HG03095 (cell line): ENCODE data around the gene SKI.
"Not testable (repeated sequence)": the region's sequence is repeated elsewhere in the genome, so short reads cannot be mapped to it uniquely, and the experiment has no call there.

Experiments used
- ATAC-seq: cut with Tn5 transposase; IDR thresholded peaks from one replicate; pipeline ENCODE4 v1.9.1; 2021; ENCODE audit warnings: moderate library complexity; ENCODE audit not compliant: unreplicated experiment

SKI gene

DNA sequence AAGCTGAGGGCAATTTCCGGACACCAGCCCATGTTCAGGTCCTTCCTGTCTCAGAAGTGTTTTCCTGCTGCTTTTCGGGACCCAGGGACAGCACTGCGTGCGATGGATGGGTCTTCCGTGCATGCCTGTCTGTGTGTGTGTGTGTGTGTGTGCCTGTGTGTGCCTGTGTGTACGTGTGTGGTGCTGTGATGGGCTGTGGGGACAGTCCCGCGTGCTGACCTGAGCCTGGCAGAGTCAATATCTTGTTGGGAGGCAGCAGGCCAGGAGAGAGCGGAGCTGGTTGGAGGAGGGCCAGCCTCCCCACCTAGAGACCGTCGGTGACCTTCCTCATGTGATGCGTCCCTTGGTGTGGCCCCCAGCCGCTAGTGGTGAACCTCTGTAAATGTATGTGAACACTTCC is 13.7 kb downstream of the SKI start:
- ATAC-seq: no peak

DNA sequence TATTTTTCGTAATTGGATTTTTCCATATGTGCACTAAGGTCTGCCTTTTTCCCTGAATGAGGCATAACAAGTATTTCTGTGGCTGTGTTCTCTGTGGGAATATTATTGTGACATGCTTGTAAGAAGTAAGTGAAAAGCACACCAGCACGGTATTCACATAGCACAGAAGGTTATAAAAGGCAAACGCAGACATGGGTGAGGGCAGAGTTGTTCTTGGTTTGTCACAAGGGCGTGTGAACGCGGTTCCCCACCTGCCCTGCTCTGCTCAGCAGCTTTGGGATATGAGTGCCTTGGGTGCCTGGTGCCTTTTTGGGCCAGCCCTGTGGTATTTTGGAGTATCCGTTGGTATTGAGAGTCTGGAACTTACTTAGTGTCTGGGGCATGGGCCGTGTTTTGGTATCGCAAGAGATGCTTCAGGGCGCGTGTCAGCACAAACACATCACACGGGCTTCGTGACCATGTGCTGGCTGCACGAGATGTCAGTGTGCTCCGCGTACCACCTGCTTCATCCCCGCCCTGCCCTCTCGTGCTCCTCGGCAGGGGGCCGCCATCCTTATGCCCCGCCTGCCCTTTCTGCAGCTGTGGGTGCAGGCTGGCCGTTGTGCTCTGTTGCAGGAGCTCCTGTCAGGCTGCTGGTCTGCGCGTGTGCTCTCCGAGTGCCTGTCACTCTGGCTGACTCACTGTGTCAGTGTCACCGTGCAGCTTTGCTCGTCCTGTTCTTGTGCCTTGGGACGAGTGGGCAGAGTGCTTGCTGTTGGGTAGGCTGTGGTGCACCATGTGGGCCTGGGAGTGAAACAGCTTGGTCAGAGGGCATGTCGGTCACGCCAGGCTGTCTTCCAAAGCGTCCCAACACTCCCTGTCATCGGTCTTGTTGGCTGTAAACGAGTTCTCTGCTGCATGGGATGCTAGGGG is 15.0 kb downstream of the SKI start:
- no peak for ATAC-seq

DNA sequence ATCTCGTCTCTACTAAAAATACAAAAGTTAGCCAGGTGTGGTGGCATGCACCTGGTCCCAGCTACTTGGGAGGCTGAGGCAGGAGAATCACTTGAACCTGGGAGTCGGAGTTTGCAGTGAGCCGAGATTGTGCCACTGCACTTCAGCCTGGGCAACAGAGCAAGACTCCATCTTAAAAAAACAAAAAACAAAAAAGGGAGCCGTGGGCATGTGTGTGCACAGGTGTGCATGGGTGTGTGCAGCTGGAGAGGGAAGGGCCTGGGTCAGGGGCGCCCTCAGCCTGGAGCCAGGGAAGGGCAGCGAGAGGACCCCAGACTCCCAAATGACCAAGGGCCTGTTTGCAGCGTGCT is 18.9 kb downstream of the SKI start:
- ATAC-seq: not testable (repeated sequence)

DNA sequence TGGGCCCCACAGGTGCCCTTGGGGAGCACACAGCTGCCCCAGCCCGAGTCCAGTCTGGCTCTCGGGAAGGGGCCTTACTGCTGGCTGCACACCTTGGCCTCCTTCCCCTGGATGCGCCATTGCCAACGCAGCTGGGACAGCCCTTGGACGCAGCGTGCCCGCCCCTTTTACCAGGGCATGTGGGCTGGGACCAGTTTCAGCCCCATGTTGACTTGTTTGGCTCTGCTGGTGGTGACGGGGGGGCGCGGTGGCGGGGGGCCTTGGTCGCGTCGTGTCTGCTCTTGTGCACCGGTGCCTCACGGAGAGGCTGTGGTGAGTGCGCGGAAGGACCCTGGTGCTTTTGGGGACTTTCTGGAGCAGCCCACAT is 19.6 kb downstream of the SKI start:
- no peak for ATAC-seq

DNA sequence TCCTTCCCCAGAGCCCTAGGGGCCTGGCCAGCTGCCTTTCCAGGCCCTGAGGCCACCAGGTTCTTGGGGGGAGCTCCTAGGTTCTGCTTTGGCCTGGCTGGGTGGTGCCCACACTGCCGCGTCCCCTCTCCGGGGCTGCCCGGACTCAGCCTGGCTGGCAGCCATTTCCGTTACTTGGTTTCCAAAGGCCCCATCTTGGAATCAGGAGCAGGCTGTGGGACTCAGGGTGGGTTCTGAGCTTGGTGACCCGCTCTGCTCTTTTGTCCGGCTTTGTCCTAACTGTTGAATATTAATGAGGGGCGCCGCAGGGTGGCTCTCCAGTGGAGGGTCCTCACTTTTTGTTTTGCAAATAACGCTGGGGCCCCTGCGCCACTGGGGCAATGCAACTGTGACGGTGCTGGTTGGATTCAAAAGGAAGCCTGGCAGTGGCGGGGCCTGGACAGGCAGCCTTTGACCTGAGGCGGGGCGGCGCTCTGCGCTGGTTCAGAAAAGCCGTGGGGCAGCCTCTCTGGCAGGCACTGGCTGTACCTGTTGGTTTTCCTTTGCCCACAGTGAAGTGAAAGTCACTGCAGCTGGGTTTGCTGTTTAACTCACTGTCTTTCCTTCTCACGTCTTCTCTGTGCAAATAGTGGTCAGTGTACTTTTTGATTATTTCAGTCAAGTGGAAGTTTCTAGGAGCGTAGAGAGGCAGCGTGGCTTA is 20.2 kb downstream of the SKI start:
- no peak for ATAC-seq

DNA sequence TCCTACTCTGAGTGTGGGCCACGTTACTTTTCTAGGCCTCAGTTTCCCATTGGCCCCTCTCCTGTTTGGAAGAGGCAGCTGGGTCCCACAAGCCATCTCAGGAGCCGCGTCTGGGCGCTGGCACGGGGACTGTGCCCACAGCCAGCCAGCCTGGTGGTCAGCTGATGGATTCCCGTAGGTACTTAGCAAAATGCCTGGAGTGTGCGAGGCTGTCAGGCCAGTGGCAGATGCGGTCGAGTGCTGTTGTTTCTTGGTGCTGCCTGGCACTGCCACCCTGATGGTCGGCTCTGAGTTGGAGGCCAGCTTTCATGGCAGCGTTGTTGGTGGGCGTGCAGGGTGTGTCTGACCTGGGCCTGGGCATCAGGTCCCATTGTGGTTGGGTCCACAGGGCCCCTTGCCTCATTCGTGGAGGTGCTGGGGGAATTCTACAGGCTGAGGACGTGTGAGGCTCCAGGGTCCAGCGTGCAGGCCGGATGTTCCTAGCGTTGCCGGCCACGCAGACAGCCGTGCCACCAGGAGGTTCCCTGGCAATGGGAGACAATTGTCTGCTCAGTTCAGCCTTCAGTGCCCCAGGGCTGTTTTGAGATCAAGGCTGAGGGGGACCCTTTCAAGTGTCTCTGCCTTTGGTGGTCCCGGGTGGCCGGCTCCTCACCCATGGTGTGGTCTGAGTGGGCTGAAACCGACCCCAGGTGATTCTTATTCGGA is 20.9 kb downstream of the SKI start:
- ATAC-seq: no peak

- ATAC-seq: no peak
These were observed 21.4 kb downstream of the SKI start for GRCh38 chr1:2249559-2249906.

DNA sequence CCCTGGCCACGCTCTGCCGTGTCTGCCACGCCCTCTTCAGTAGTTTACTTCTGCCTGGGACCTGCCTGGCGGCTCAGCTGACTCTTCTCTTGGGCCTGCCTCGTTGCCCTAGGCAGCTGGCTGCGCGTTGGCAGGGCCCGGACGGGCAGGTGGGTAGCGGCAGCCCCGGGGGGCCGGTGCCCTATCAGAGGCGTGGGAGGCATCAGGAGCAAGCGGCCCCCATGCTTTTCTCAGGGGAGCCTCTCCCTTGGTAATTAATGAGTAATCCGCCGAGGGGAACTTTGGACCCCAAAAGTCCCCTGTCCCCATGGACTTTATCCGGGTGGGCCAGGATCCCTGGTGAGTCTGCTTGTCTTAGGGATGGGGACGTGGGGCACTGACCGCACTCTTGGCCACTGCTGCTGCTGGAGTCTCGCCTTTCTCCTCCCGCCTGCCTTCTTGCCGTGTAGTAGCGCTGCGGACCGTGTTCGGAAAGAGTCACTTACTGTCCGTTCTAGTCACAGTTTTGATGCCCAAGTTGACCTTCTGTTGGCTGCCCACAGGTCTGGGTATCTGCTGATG is 22.7 kb downstream of the SKI start:
- ATAC-seq: no peak

GRCh38 chr1:2251363-2251762 is 23.2 kb downstream of the SKI start:
- ATAC-seq: no peak

DNA sequence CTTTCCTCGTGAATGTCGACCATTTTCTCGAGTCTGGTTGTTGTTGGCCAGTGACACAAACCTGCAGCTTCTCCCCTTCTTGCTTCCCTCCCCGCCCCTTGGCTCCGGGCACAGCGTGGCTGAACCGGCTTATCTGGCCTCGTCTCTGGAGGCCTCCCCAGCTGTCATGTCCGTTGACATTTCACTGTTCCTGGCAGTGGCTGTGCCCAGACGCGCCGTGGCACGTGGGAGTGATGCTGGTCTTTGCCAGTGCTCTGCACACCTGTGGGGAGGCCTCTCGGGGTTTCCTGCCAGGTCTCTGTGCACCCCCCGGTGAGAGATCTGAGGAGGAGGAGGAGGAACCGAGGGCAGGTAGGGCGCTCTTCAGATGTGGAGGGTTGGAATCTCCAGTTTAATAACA is 23.7 kb downstream of the SKI start:
- no peak for ATAC-seq

DNA sequence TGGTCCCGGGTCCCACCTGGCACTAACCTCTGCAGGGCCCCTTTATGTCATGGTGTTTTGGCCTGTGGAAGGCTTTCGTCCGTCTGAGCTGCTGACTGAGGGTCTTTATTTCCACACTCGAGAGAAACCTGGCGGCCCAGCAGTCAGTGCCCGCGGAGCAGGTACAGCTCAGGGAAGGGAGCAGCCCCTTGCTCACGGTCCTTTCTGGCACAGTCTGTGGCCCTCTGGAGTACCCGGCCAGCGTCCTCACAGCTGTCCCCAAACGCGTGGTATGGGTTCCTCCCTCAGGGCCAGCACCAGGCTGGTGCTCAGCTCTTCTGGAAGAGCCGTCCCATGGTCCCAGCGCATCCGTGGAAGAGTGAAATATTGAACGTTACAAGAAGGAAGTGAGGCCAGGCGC is 24.3 kb downstream of the SKI start:
- no peak for ATAC-seq

- no peak for ATAC-seq
These were observed 25.1 kb downstream of the SKI start for GRCh38 chr1:2253036-2253796.

DNA sequence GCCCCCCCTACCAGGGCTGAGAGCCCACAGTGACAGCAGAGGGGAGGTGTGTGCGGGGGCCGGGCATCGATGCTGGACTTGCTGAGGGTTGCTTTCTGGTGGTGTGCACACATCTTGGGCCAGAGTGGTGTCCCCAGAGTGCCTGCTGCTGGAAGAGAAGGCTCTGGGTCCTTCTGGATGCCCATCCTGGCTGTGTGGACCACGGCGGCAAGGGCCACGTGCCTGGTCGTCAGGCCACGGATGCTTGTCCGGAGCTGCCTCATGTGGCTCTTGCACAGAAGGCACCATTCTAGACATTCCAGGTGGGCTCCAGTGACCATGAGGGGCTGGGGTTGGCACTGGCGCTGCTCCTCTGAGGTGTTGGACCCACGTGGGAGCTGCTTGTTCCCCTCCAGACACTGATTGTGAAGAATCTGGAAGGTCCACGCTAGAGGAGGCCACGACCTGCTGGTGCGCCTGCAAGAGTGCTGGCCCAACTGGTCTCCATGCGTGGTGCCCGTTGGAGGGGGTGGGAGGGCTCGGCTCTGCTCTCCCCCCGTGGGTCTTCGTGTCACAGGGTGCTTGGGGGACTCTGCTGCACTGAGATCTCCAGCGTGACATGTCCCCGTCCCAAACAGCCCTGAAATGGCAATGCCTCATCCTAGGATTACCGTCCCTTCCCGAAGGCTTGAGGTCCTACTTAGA is 25.8 kb downstream of the SKI start:
- ATAC-seq: no peak

DNA sequence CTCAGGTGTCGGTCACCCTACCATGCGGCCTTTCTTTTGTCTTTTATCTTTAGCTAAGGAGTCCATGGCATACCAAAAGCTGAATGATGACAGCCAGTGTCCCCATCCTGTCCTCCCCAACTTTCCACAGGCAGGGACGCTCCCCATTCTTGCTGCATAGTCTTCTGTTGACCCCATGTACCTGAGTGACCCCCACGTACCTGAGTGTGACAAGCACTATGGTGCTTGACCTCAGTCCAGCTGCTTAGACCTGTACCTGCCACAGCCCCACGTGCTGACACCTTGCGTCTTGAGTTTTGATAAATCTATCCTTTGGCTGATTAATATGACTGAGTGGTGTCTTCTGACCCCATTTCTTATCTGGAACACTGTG is 26.9 kb downstream of the SKI start:
- ATAC-seq: no peak

DNA sequence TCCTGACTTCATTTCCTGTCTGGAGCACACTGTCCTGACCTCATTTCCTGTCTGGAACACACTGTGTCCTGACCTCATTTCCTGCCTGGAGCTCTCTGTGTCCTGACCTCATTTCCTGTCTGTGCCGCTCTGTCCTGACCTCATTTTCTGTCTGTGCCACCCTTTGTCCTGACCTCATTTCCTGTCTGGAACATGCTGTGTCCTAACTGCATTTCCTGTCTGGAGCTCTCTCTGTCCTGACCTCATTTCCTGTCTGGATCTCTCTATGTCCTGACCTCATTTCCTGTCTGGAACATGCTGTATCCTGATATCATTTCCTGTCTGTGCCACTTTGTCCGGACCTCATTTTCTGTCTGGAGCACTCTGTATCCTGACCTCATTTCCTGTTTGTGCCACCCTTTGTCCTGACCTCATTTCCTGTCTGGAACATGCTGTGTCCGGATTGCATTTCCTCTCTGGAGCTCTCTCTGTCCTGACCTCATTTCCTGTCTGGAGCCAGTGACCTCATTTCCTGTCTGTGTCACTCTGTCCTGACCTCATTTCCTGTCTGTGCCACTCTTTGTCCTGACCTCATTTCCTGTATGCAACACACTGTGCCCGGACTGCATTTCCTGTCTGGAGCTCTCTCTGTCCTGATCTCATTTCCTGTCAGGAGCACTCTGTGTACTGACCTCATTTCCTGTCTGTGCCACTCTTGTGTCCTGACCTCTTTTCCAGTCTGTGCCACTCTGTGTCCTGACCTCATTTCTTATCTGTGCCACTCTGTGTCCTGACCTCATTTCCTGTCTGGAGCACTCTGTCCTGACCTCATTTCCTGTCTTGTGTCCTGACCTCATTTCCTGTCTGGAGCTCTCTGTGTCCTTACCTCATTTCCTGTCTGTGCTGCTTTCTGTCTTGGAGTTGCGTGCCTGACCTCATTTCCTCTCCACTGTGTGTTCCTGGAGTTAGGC is 27.6 kb downstream of the SKI start:
- peak; percentile 42 for ATAC-seq

DNA sequence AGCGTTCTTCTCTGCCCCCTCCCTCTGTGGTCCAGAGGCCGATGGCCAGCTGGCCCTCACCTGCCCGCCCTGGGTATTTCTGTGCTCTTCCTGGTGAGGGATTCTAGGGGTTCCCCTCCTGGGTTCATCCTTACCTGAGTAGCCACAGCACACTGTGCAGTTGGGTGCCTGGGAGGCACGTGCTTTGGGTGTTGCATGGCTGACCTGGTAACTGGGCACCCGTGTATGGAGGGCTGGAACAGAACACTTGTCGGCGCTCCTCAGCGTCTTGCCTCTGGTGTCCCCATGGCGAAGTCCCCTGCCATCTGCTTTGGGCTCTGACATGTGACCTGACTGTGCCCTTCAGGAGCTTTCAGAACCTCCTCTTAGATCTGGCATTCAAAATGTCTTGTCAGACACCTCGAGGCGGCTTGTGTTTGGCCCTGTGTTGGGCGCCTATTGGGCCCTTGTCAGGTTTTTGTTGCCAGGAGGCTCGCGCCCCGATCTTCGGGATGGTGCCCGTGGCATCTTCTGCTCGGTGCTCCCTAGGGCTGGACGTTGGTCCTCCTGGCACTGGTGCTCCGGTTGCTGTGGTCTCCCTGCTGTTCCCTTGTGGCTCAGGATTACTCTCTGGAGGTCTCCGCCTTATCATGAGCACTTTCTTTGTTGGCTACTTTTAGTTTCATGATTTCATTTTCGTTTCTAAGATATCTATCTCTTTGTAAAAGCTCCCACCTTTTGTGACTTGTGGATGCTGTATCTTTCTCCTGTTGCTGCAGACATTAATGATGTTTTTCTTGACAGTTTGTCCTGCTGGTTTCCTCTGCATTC is 28.5 kb downstream of the SKI start:
- ATAC-seq: no peak

DNA sequence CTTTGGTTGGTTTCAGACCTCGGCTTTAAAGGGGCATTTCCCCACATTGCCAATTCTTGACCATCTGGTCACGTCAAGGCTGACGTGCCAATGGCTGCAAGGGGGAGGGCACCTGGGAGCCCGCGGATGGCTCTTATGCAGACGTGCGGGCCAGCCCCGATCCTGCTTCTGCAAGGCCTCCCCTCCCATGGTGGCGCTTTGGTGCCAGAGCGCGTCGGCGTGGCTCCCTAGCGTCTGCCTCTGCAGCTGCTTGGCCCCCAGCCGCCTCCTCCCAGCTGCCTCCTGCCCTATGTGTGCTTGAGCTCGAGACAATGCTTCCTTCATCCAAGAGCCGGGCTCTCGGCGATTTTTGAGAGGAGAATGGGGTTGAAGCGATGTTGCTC is 29.1 kb downstream of the SKI start:
- no peak for ATAC-seq

- ATAC-seq: no peak
These were observed 30.1 kb downstream of the SKI start for GRCh38 chr1:2258122-2258681.
